ENCODE results near the gene SLC38A9. TPM values are rescaled to one million over a fixed set of nuclear protein-coding genes. Genes with fewer than 3 reads are reported as not detected.

The SLC38A9 gene
- total and polyA plus RNA-seq, 9 of the 15 experiments (the other 6 are each of a cell fraction or from before 2014, with no cell fraction given): 14.0 to 34.5 (median 20.7) TPM

GRCh38 chr5:55591686-55592085, 120.4 kb downstream of the SLC38A9 start:
- Histone ChIP-seq H3K9me3 (replicated peaks; ENCODE audit: control insufficient read depth, insufficient read depth, low read depth, low read length) (no peaks in the 10 kb centered on the region), H2AFZ (ENCODE audit: low read depth, low read length) (no peak overlapping the region), H3K4me3 (no peak overlapping the region), H3K9ac (ENCODE audit: insufficient read depth in 1 of 2, low read depth in 2 of 2, low read length in 2 of 2) (no peak overlapping the region), H3K27ac (ENCODE audit: extremely low read depth, low read depth, low read length) (no peak overlapping the region), H3K9me1 (ENCODE audit: control insufficient read depth, insufficient read depth, low read length) (no peaks in the 10 kb centered on the region), H3K79me2 (ENCODE audit: control insufficient read depth, insufficient read depth, low read length) (no peaks in the 10 kb centered on the region), H3K4me1 (replicated peaks in 1 of 2; ENCODE audit: control insufficient read depth in 2 of 2, insufficient read depth in 2 of 2, low read length in 2 of 2) (no peaks in the 10 kb centered on the region), H4K20me1 (replicated peaks; ENCODE audit: control insufficient read depth, insufficient read depth, low read length) (no peaks in the 10 kb centered on the region), H3K27me3 (ENCODE audit: control insufficient read depth in 2 of 2, insufficient read depth in 2 of 2, low read length in 2 of 2) (peaks cover 4 to 8% of the 10 kb centered on the region in 2 experiments; a peak in 4 of 5 replicates), H3K4me2 (ENCODE audit: insufficient read depth, low read length) (no peak overlapping the region), H3K36me3 (ENCODE audit: control insufficient read depth, insufficient read depth, low read length) (no peaks in the 10 kb centered on the region)
- TF ChIP-seq E4F1 (CRISPR knock-in tag; IDR thresholded peaks at IDR 0.05; ENCODE audit: borderline replicate concordance): no peak
- no peak for TF ChIP-seq MXI1 (IDR thresholded peaks at IDR 0.05; ENCODE audit: low read depth, low read length)
- no peak for TF ChIP-seq IRF2 (CRISPR knock-in tag; IDR thresholded peaks at IDR 0.05)
- no peak for TF ChIP-seq NFYB (IDR thresholded peaks at IDR 0.05; ENCODE audit: extremely low read depth, insufficient read length)
- TF ChIP-seq ATF6 (CRISPR knock-in tag; IDR thresholded peaks at IDR 0.05): no peak
- TF ChIP-seq ETV6 (IDR thresholded peaks at IDR 0.05; ENCODE audit: borderline replicate concordance in 1 of 2, low read depth in 2 of 2, low read length in 1 of 2): no peak
- TF ChIP-seq ETV6 (CRISPR knock-in tag; IDR thresholded peaks at IDR 0.05; ENCODE audit: borderline replicate concordance): no peak
- TF ChIP-seq RAD21 (CRISPR knock-in tag; conservative IDR thresholded peaks at IDR 0.05 in 1 of 2, IDR thresholded peaks at IDR 0.05 in 1 of 2): no peak
- no peak for TF ChIP-seq ZNF766 (CRISPR knock-in tag; conservative IDR thresholded peaks at IDR 0.05)
- TF ChIP-seq TAL1 (IDR thresholded peaks at IDR 0.05): no peak
- TF ChIP-seq SREBF2 (CRISPR knock-in tag; IDR thresholded peaks at IDR 0.05): no peak
- TF ChIP-seq KDM5B (IDR thresholded peaks at IDR 0.05; ENCODE audit: insufficient replicate concordance, low read depth, low read length): no peak
- no peak for TF ChIP-seq TEAD1 (CRISPR knock-in tag; IDR thresholded peaks at IDR 0.05)
- TF ChIP-seq ZNF311 (CRISPR knock-in tag; IDR thresholded peaks at IDR 0.05): no peak
- no peak for TF ChIP-seq HDAC1 (IDR thresholded peaks at IDR 0.05)
- TF ChIP-seq FOS (IDR thresholded peaks at IDR 0.05; ENCODE audit: extremely low read depth, insufficient read length): no peak
- no peak for TF ChIP-seq TCF15 (CRISPR knock-in tag; IDR thresholded peaks at IDR 0.05)
- no peak for ATAC-seq
- no peak for DNase-seq (ENCODE audit: extremely low read depth in 1 of 4, low spot score in 3 of 4)
- in situ Hi-C loops (cut with MboI) (no loop called here), intact Hi-C loops (cut with micrococcal nuclease) (no loop called here)
- no peak for FAIRE-seq
- CTCF ChIA-PET (ENCODE audit: low intra/inter-chr PET ratio): no interaction called here
- BruUV-seq (replicated peaks): no TSS peak
- POLR2A ChIA-PET: no interaction called here
- WGBS (ENCODE audit: insufficient coverage, low coverage, missing lambda C conversion rate): 0% methylated on average over 4 of the region's 4 CpGs
